ENCODE data around the gene CNTRL.

The CNTRL gene

GRCh38 chr9:121178676-121179372 lies 104.1 kb downstream of the CNTRL start:
- TF ChIP-seq GATA2 (IDR thresholded peaks at IDR 0.05; ENCODE audit: low read depth, low read length), result no peak
- TF ChIP-seq GATA3 (IDR thresholded peaks at IDR 0.05; ENCODE audit: low read depth, low read length), result no peak

GRCh38 chr9:121179930-121180681 lies 105.4 kb downstream of the CNTRL start:
- TF ChIP-seq GATA2 (IDR thresholded peaks at IDR 0.05; ENCODE audit: low read depth, low read length), result no peak
- no peak for TF ChIP-seq GATA3 (IDR thresholded peaks at IDR 0.05; ENCODE audit: low read depth, low read length)

GRCh38 chr9:121182101-121182836 lies 107.5 kb downstream of the CNTRL start:
- TF ChIP-seq GATA2 (IDR thresholded peaks at IDR 0.05; ENCODE audit: low read depth, low read length) (no peak), GATA3 (IDR thresholded peaks at IDR 0.05; ENCODE audit: low read depth, low read length) (no peak)

DNA sequence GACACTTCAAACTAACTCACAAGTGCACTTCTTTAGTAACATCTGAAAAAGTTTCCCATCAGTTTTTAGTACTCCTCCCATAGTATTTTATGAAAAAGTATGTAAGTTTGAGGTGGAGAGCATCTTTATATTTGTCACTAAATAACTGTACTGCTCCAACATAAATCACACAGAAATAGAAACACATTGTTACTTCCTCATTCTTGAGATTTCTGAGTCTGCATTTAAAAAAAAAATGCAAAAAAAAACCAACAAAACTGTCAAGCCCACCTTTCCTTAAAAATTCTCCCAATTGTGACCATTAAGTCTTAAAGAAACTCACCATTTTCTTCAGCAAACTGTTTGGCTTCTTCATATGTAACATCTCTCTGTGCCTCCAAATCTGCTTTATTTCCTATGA lies 108.2 kb downstream of the CNTRL start:
- TF ChIP-seq GATA2 (IDR thresholded peaks at IDR 0.05; ENCODE audit: low read depth, low read length), result no peak
- TF ChIP-seq GATA3 (IDR thresholded peaks at IDR 0.05; ENCODE audit: low read depth, low read length), result no peak

GRCh38 chr9:121183666-121184423 lies 109.1 kb downstream of the CNTRL start:
- TF ChIP-seq GATA2 (IDR thresholded peaks at IDR 0.05; ENCODE audit: low read depth, low read length) (no peak), GATA3 (IDR thresholded peaks at IDR 0.05; ENCODE audit: low read depth, low read length) (no peak)

- TF ChIP-seq GATA3 (IDR thresholded peaks at IDR 0.05; ENCODE audit: low read depth, low read length) (no peak), GATA2 (IDR thresholded peaks at IDR 0.05; ENCODE audit: low read depth, low read length) (no peak)
These were observed 109.7 kb downstream of the CNTRL start for GRCh38 chr9:121184463-121184862.

GRCh38 chr9:121185178-121185745 lies 110.5 kb downstream of the CNTRL start:
- TF ChIP-seq GATA2 (IDR thresholded peaks at IDR 0.05; ENCODE audit: low read depth, low read length) (peak; percentile 34; the same call in 1 of the 2 replicates), GATA3 (IDR thresholded peaks at IDR 0.05; ENCODE audit: low read depth, low read length) (no peak)

DNA sequence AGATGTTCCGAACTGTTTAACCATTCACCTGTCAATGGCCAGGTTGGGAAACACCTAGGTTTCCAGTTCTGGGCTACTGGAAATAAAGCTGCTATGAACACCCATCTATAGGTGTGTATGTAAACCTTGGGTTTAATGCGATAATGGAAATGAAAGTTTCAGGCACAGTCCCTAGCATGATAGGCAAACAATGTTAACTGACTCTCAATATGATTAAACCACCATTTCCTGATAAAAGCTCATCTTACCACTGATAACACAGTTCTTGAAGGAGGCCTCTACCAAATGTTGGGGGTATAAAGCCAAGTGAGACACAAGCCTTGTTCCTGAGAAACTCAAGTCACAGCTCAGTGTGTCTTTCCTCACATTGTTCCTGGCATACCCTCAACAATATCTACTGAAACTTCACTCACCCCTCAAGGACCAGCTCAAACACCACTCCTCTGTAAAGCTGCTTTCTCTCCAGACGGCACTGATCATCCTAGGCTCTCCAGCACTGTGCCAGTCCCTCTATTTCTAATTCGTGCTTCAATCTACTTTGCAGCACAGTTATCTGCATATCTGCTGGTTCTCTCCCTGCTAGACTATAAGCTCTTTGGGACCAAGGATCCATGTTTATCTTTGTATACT lies 111.1 kb downstream of the CNTRL start:
- no peak for TF ChIP-seq GATA3 (IDR thresholded peaks at IDR 0.05; ENCODE audit: low read depth, low read length)
- TF ChIP-seq GATA2 (IDR thresholded peaks at IDR 0.05; ENCODE audit: low read depth, low read length), result no peak

DNA sequence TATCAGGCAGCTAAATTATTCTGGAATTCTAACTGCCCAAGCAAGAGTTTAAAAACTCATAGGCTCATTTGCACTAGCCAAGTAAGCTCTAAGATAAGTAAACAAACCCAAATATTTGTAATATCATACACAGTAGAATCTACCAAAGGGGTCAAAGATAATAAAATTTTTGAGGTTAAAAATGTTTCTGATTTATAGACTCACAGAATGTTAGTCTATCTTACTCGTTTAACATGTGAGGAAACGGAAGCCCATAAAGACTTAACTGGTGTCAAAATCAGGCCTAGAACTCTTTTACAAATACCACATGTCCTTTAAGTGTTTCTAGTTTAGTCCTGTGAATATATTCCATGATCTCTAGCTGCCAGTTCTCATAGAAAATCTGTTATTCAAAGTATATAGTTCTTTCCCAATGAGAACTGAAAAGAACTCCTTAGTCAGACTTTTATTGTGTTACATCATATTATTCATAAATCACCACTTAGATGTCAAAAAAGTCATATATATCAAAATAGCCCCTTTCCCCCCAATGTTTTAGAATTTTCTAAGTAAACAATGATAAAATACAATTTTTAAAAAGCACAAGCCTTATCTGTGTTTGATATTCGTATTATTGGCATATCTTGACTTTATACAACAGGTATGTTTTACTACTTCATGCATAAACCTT lies 113.0 kb downstream of the CNTRL start:
- TF ChIP-seq GATA3 (IDR thresholded peaks at IDR 0.05; ENCODE audit: low read depth, low read length) (no peak), GATA2 (IDR thresholded peaks at IDR 0.05; ENCODE audit: low read depth, low read length) (no peak)

DNA sequence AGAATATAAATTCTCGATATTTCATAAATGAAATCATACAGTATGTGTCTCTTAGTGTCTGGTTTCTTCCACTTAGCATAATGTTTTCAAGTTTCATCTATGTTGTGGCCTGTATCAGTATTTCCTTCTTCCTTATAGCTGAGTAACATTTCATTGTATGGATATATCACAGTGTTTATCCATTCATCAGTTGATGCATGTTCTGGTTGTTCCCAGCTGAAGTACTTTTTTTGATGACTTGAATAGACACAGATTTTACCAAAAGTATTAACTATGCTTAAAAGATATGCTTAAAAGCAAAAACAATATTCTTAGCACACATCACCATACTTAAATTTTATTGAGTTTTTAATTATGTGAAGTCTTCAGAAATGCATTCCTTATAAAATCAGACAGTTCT lies 114.3 kb downstream of the CNTRL start:
- no peak for TF ChIP-seq GATA2 (IDR thresholded peaks at IDR 0.05; ENCODE audit: low read depth, low read length)
- no peak for TF ChIP-seq GATA3 (IDR thresholded peaks at IDR 0.05; ENCODE audit: low read depth, low read length)

GRCh38 chr9:121189660-121190059 lies 114.9 kb downstream of the CNTRL start:
- TF ChIP-seq GATA3 (IDR thresholded peaks at IDR 0.05; ENCODE audit: low read depth, low read length) (no peak), GATA2 (IDR thresholded peaks at IDR 0.05; ENCODE audit: low read depth, low read length) (no peak)

GRCh38 chr9:121191235-121191634 lies 116.5 kb downstream of the CNTRL start:
- TF ChIP-seq GATA2 (IDR thresholded peaks at IDR 0.05; ENCODE audit: low read depth, low read length) (no peak), GATA3 (IDR thresholded peaks at IDR 0.05; ENCODE audit: low read depth, low read length) (no peak)

- no peak for TF ChIP-seq GATA3 (IDR thresholded peaks at IDR 0.05; ENCODE audit: low read depth, low read length)
- no peak for TF ChIP-seq GATA2 (IDR thresholded peaks at IDR 0.05; ENCODE audit: low read depth, low read length)
These were observed 117.8 kb downstream of the CNTRL start for GRCh38 chr9:121192518-121192917.
